ENCODE results near the gene PASK.

PASK gene

GRCh38 chr2:241081643-241082340 is 67.5 kb downstream of the PASK start:
- no peak for TF ChIP-seq CTCF (IDR thresholded peaks at IDR 0.05; ENCODE audit: low read depth, low read length)
- in situ Hi-C loops (cut with HindIII; ENCODE audit: low sequenced_read_pairs) = no loop called here
- DNase-seq (ENCODE audit: low read depth, low spot score) = no peak
- no peak overlapping the region for H3K4me3 ChIP-seq (ENCODE audit: low read depth, low read length)

GRCh38 chr2:241081190-241081642 is 68.1 kb downstream of the PASK start:
- TF ChIP-seq CTCF (IDR thresholded peaks at IDR 0.05; ENCODE audit: low read depth, low read length) = no peak
- in situ Hi-C loops (cut with HindIII; ENCODE audit: low sequenced_read_pairs) = no loop called here
- DNase-seq (ENCODE audit: low read depth, low spot score) = no peak
- H3K4me3 ChIP-seq (ENCODE audit: low read depth, low read length) = no peak overlapping the region

GRCh38 chr2:241080405-241081189 is 68.7 kb downstream of the PASK start:
- TF ChIP-seq CTCF (IDR thresholded peaks at IDR 0.05; ENCODE audit: low read depth, low read length) = no peak
- H3K4me3 ChIP-seq (ENCODE audit: low read depth, low read length) = no peak overlapping the region
- in situ Hi-C loops (cut with HindIII; ENCODE audit: low sequenced_read_pairs) = no loop called here
- DNase-seq (ENCODE audit: low read depth, low spot score) = no peak

- in situ Hi-C loops (cut with HindIII; ENCODE audit: low sequenced_read_pairs) = no loop called here
- no peak overlapping the region for H3K4me3 ChIP-seq (ENCODE audit: low read depth, low read length)
- no peak for DNase-seq (ENCODE audit: low read depth, low spot score)
- no peak for TF ChIP-seq CTCF (IDR thresholded peaks at IDR 0.05; ENCODE audit: low read depth, low read length)
Observed at GRCh38 chr2:241074901-241075540, 74.3 kb downstream of the PASK start.

GRCh38 chr2:241074065-241074818 is 75.0 kb downstream of the PASK start:
- in situ Hi-C loops (cut with HindIII; ENCODE audit: low sequenced_read_pairs) = no loop called here
- no peak for DNase-seq (ENCODE audit: low read depth, low spot score)
- H3K4me3 ChIP-seq (ENCODE audit: low read depth, low read length) = no peak overlapping the region
- TF ChIP-seq CTCF (IDR thresholded peaks at IDR 0.05; ENCODE audit: low read depth, low read length) = no peak

All from astrocyte of the spinal cord (primary cell).